ENCODE measurements around the gene B3GLCT. TPM values are rescaled to one million over a fixed set of nuclear protein-coding genes. Genes with fewer than 3 reads are reported as not detected.

The B3GLCT gene
- total RNA-seq, 1 experiment from 2014 or later: 1.7 TPM

GRCh38 chr13:31221057-31221456 lies 21.3 kb downstream of the B3GLCT start:
- intact Hi-C loops (cut with micrococcal nuclease): no loop called here
- no peak overlapping the region for H3K27ac Mint-ChIP-seq (ENCODE audit: low read depth, unreplicated experiment)
- no peaks in the 10 kb centered on the region for H3K27me3 Mint-ChIP-seq (ENCODE audit: insufficient read depth, unreplicated experiment)
- H3K9me3 Mint-ChIP-seq (ENCODE audit: unreplicated experiment): no peaks in the 10 kb centered on the region
- DNase-seq (ENCODE audit: unreplicated experiment): no peak
- ChIA-PET CTCF (interaction anchor here (0.9 to 2.7 kb wide), 3 partner anchors 15 to 522 kb away, joined by 5 to 15 read pairs (median 7); no protein-coding TSS in a partner anchor), POLR2A (interaction anchor here (0.6 to 0.9 kb wide), 2 partner anchors 8 to 20 kb away, joined by 3 read pairs; no protein-coding TSS in a partner anchor)
- no TSS peak for BruUV-seq (replicated peaks)
- no peak overlapping the region for H3K4me3 Mint-ChIP-seq (ENCODE audit: unreplicated experiment)
- H3K4me1 Mint-ChIP-seq (ENCODE audit: insufficient read depth, unreplicated experiment): peaks cover 5% of the 10 kb centered on the region
- TF ChIP-seq, protein P1, sequence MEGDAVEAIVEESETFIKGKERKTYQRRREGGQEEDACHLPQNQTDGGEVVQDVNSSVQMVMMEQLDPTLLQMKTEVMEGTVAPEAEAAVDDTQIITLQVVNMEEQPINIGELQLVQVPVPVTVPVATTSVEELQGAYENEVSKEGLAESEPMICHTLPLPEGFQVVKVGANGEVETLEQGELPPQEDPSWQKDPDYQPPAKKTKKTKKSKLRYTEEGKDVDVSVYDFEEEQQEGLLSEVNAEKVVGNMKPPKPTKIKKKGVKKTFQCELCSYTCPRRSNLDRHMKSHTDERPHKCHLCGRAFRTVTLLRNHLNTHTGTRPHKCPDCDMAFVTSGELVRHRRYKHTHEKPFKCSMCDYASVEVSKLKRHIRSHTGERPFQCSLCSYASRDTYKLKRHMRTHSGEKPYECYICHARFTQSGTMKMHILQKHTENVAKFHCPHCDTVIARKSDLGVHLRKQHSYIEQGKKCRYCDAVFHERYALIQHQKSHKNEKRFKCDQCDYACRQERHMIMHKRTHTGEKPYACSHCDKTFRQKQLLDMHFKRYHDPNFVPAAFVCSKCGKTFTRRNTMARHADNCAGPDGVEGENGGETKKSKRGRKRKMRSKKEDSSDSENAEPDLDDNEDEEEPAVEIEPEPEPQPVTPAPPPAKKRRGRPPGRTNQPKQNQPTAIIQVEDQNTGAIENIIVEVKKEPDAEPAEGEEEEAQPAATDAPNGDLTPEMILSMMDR (IDR thresholded peaks at IDR 0.05; ENCODE audit: unreplicated experiment): no peak
- no peaks in the 10 kb centered on the region for H3K36me3 Mint-ChIP-seq (ENCODE audit: insufficient read depth, unreplicated experiment)

GRCh38 chr13:31223215-31223614 lies 23.4 kb downstream of the B3GLCT start:
- H3K27me3 Mint-ChIP-seq (ENCODE audit: insufficient read depth, unreplicated experiment): no peaks in the 10 kb centered on the region
- ChIA-PET CTCF (interaction anchor here (0.6 to 2.7 kb wide), 2 partner anchors 13 to 23 kb away, joined by 3 to 15 read pairs; no protein-coding TSS in a partner anchor), POLR2A (interaction anchor here (0.6 kb wide), 1 partner anchor 269 kb away, joined by 3 read pairs; no protein-coding TSS in a partner anchor)
- no peaks in the 10 kb centered on the region for H3K36me3 Mint-ChIP-seq (ENCODE audit: insufficient read depth, unreplicated experiment)
- DNase-seq (ENCODE audit: unreplicated experiment): no peak
- TF ChIP-seq, protein P1 (IDR thresholded peaks at IDR 0.05; ENCODE audit: unreplicated experiment): no peak
- H3K27ac Mint-ChIP-seq (ENCODE audit: low read depth, unreplicated experiment): no peak overlapping the region
- no TSS peak for BruUV-seq (replicated peaks)
- peaks cover 5% of the 10 kb centered on the region for H3K4me1 Mint-ChIP-seq (ENCODE audit: insufficient read depth, unreplicated experiment)
- H3K9me3 Mint-ChIP-seq (ENCODE audit: unreplicated experiment): no peaks in the 10 kb centered on the region
- intact Hi-C loops (cut with micrococcal nuclease): no loop called here
- no peak overlapping the region for H3K4me3 Mint-ChIP-seq (ENCODE audit: unreplicated experiment)

DNA sequence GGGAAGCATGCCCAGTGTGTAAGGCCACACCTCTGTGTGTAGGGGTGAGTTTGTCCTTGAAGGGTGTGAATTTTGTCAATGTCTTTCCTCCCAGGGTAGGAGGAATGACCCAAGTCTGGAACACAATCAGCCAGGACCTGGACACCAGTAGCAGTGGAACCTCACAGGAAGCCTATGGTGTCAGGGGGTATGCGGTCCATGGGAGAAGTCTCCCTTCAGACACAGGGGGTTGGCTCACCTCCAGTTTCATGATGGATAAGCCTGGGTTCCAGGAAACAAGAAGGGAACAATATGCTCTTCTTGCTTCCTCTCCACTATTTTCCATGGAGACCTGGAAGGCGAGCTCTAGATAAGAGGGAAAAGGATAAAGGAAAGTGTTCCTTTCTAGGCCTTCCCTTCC lies 23.9 kb downstream of the B3GLCT start:
- TF ChIP-seq, protein P1 (IDR thresholded peaks at IDR 0.05; ENCODE audit: unreplicated experiment): no peak
- no peak overlapping the region for H3K27ac Mint-ChIP-seq (ENCODE audit: low read depth, unreplicated experiment)
- intact Hi-C loops (cut with micrococcal nuclease): no loop called here
- CTCF ChIA-PET: interaction anchor here (2.7 kb wide), 1 partner anchor 13 kb away, joined by 15 read pairs; no protein-coding TSS in a partner anchor
- peaks cover 5% of the 10 kb centered on the region for H3K4me1 Mint-ChIP-seq (ENCODE audit: insufficient read depth, unreplicated experiment)
- POLR2A ChIA-PET: no interaction called here
- no peaks in the 10 kb centered on the region for H3K36me3 Mint-ChIP-seq (ENCODE audit: insufficient read depth, unreplicated experiment)
- no peaks in the 10 kb centered on the region for H3K9me3 Mint-ChIP-seq (ENCODE audit: unreplicated experiment)
- no TSS peak for BruUV-seq (replicated peaks)
- no peaks in the 10 kb centered on the region for H3K27me3 Mint-ChIP-seq (ENCODE audit: insufficient read depth, unreplicated experiment)
- no peak overlapping the region for H3K4me3 Mint-ChIP-seq (ENCODE audit: unreplicated experiment)
- no peak for DNase-seq (ENCODE audit: unreplicated experiment)

GRCh38 chr13:31224174-31224669 lies 24.4 kb downstream of the B3GLCT start:
- H3K4me1 Mint-ChIP-seq (ENCODE audit: insufficient read depth, unreplicated experiment): peaks cover 5% of the 10 kb centered on the region
- no peak overlapping the region for H3K27ac Mint-ChIP-seq (ENCODE audit: low read depth, unreplicated experiment)
- TF ChIP-seq, protein P1 (IDR thresholded peaks at IDR 0.05; ENCODE audit: unreplicated experiment): no peak
- no peaks in the 10 kb centered on the region for H3K9me3 Mint-ChIP-seq (ENCODE audit: unreplicated experiment)
- ChIA-PET POLR2A (no interaction called here), CTCF (interaction anchor here (1.0 to 1.2 kb wide), 2 partner anchors 199 to 207 kb away, joined by 4 read pairs; no protein-coding TSS in a partner anchor)
- intact Hi-C loops (cut with micrococcal nuclease): no loop called here
- no peak for DNase-seq (ENCODE audit: unreplicated experiment)
- H3K27me3 Mint-ChIP-seq (ENCODE audit: insufficient read depth, unreplicated experiment): no peaks in the 10 kb centered on the region
- H3K4me3 Mint-ChIP-seq (ENCODE audit: unreplicated experiment): no peak overlapping the region
- H3K36me3 Mint-ChIP-seq (ENCODE audit: insufficient read depth, unreplicated experiment): no peaks in the 10 kb centered on the region
- BruUV-seq (replicated peaks): no TSS peak

All from MCF 10A (cell line).